GM12878 (cell line): ENCODE measurements around the gene WDR72. TPM values are rescaled to one million over a fixed set of nuclear protein-coding genes. Genes with fewer than 3 reads are reported as not detected.

ENCODE experiments used
- ATAC-seq: fragments of 200-7000 bp; cut with Tn5 transposase; 3 replicates; pipeline ENCODE4 v1.9.1; 2020; ENCODE audit warnings: mild to moderate bottlenecking, moderate library complexity
- BruUV-seq: library from RNA; stranded (reverse); fragments of 400-500 nt; replicated peaks from 2 replicates; lab custom pipeline; 2021; lab: Mats Ljungman, UMichigan
- CTCF ChIA-PET: fragments of 300-600 bp; sonication (Branson Sonifier 250); formaldehyde crosslinking; extraction: SDS; loops from one replicate; lab custom pipeline; 2021; ENCODE audit warnings: inconsistent platforms; lab: Yijun Ruan, JAX
- POLR2A ChIA-PET: fragments of 350-600 bp; formaldehyde crosslinking; extraction: SDS; loops from one replicate; lab custom pipeline; 2021; ENCODE audit warnings: inconsistent platforms; lab: Charles Lee
- RAD21 ChIA-PET: fragments of 300-600 bp; sonication (Branson Sonifier 250); formaldehyde crosslinking; loops from one replicate; lab custom pipeline; 2023; ENCODE audit warnings: antibody characterized with exemption; ENCODE audit not compliant: unreplicated experiment; lab: Charles Lee
- SMC1A ChIA-PET: fragments of 300-600 bp; sonication (Branson Sonifier 250); formaldehyde crosslinking; loops from one replicate; lab custom pipeline; 2023; ENCODE audit not compliant: unreplicated experiment, uncharacterized antibody; lab: Charles Lee
- DNase-seq: peaks from one replicate; pipeline ENCODE4 v3.0.0-alpha.2; 2011; ENCODE audit warnings: low read depth, low spot score
- FAIRE-seq: peaks from 3 replicates; lab custom pipeline; 2011; peaks lifted over from hg19 to GRCh38; lab: Jason Lieb, UNC
- H2AFZ ChIP-seq: 2 replicates; pipeline ENCODE4 v1.6.0; 2011; ENCODE audit warnings: low read depth, low read length, control low read depth; ENCODE audit not compliant: control insufficient read depth
- H3K27ac ChIP-seq: 2 replicates; pipeline ENCODE4 v1.5.1; 2011; ENCODE audit warnings: control low read depth; ENCODE audit not compliant: control insufficient read depth, insufficient read depth
- H3K27me3 ChIP-seq, 2 experiments: replicated peaks in 1 of 2; 2 replicates each; pipeline versions ENCODE4 v1.6.0 to v1.6.1; 2011; ENCODE audit warnings: low read length in 1 of 2; ENCODE audit not compliant: control insufficient read depth in 2 of 2, insufficient read depth in 2 of 2
- H3K36me3 ChIP-seq, 2 experiments: 2 replicates each; pipeline ENCODE4 v1.5.1; 2011; ENCODE audit warnings: low read length in 1 of 2; ENCODE audit not compliant: control insufficient read depth in 2 of 2, insufficient read depth in 2 of 2
- H3K4me1 ChIP-seq: 2 replicates; pipeline ENCODE4 v1.6.1; 2011; ENCODE audit warnings: mild to moderate bottlenecking, low read length, moderate library complexity, mixed read lengths; ENCODE audit not compliant: control insufficient read depth, insufficient read depth
- H3K4me2 ChIP-seq: 2 replicates; pipeline ENCODE4 v1.6.0; 2011; ENCODE audit warnings: control low read depth; ENCODE audit not compliant: control insufficient read depth, insufficient read depth
- H3K4me3 ChIP-seq: fragments of 200-600 bp; sonication (generic); 2 replicates; pipeline ENCODE4 v1.5.1; 2016
- H3K79me2 ChIP-seq: 2 replicates; pipeline ENCODE4 v1.6.0; 2011; ENCODE audit warnings: low read length; ENCODE audit not compliant: control insufficient read depth, insufficient read depth
- H3K9ac ChIP-seq: 2 replicates; pipeline ENCODE4 v1.8.0; 2011; ENCODE audit warnings: low read length, control low read depth, mixed read lengths; ENCODE audit not compliant: control insufficient read depth, insufficient read depth
- H3K9me3 ChIP-seq: replicated peaks from 3 replicates; pipeline ENCODE4 v1.5.1; 2011; ENCODE audit warnings: mild to moderate bottlenecking, low read length; ENCODE audit not compliant: control insufficient read depth, insufficient read depth
- H4K20me1 ChIP-seq: 2 replicates; pipeline ENCODE4 v1.6.0; 2011; ENCODE audit not compliant: control insufficient read depth, insufficient read depth
- CBFB ChIP-seq: IDR thresholded peaks from 2 replicates; pipeline ENCODE4 v1.6.1; 2016; ENCODE audit warnings: antibody characterized with exemption, low read depth
- JUND ChIP-seq: IDR thresholded peaks from 2 replicates; pipeline ENCODE4 v1.6.1; 2012; ENCODE audit warnings: low read depth, mild to moderate bottlenecking, low read length, improper control_type of control experiment, moderate library complexity
- MTA3 ChIP-seq: IDR thresholded peaks from 2 replicates; pipeline ENCODE4 v1.6.1; 2012; ENCODE audit warnings: low read length, inconsistent platforms, borderline replicate concordance
- MXI1 ChIP-seq: fragments of 150-350 bp; IDR thresholded peaks from 2 replicates; pipeline ENCODE4 v1.6.1; 2011; ENCODE audit warnings: low read depth, mild to moderate bottlenecking, inconsistent platforms, low read length, improper control_type of control experiment
- PAX5 ChIP-seq: IDR thresholded peaks from 2 replicates; pipeline ENCODE4 v1.6.1; 2011; ENCODE audit warnings: low read depth, low read length, borderline replicate concordance
- SUPT20H ChIP-seq: IDR thresholded peaks from 2 replicates; pipeline ENCODE4 v1.6.1; 2011; ENCODE audit warnings: low read depth, mild to moderate bottlenecking, low read length, moderate library complexity, borderline replicate concordance; ENCODE audit not compliant: control insufficient read depth
- whole genome bisulfite sequencing: methylation state at CpG from one replicate; pipeline ENCODE4 v1.1.6; 2016; ENCODE audit warnings: low lambda C conversion rate; ENCODE audit not compliant: insufficient replicate concordance, insufficient coverage; ENCODE audit errors: missing lambda C conversion rate; 5-methylcytosine and 5-hydroxymethylcytosine counted together
- in situ Hi-C: fragments of 300-500 bp; cut with MboI; formaldehyde crosslinking; loops from 9 replicates; pipeline ENCODE4 v1.14.3; 2018; ENCODE audit warnings: mixed read lengths
- intact Hi-C: fragments of 100-400 bp; cut with micrococcal nuclease; formaldehyde crosslinking; loops from one replicate; pipeline ENCODE4 v1.14.2; 2022; ENCODE audit not compliant: unreplicated experiment
- polyA plus RNA-seq, 11 experiments: library from polyadenylated mRNA; depleted of rRNA in 4 of 11; unstranded in 6 of 11; stranded (reverse) in 5 of 11; fragments of >200 nt; fragmentation: Nextera tagmentation in 4 of 11; fragmentation: Illumina TruSeq in 1 of 11; extraction: Ambion mirVana in 4 of 11; extraction: Trizol in 1 of 11; gene quantifications; 1 replicate in 1 of 11; 2 replicates in 10 of 11; pipeline versions ENCODE4 v1.2.1 to v1.2.3, GENCODE V29; 2011 to 2016; ENCODE audit warnings: inconsistent platforms in 2 of 11, missing spikeins in 2 of 11, low read depth in 1 of 11
- total RNA-seq, 4 experiments: library from RNA; depleted of rRNA in 3 of 4; stranded (reverse); fragments of >200 nt in 3 of 4; fragmentation: Illumina TruSeq in 1 of 4; extraction: Trizol in 1 of 4; gene quantifications; 2 replicates each; pipeline versions ENCODE4 v1.2.1 to v1.2.3, GENCODE V29; 2013 to 2021
- TF ChIP-seq, protein P1 (sequence below): fragments of 450-650 bp; formaldehyde crosslinking; IDR thresholded peaks from 2 replicates; pipeline ENCODE4 v1.4.0; 2020; ENCODE audit warnings: mild to moderate bottlenecking, moderate library complexity
- TF ChIP-seq, protein P2 (sequence below): fragments of 150-350 bp; IDR thresholded peaks from 2 replicates; pipeline ENCODE4 v1.6.1; 2014; ENCODE audit warnings: mild to moderate bottlenecking, low read depth, low read length
- TF ChIP-seq, protein P3 (sequence below): IDR thresholded peaks from 2 replicates; pipeline ENCODE4 v1.6.1; 2011; ENCODE audit warnings: low read depth, low read length, improper control_type of control experiment, borderline replicate concordance

WDR72 gene
- total and polyA plus RNA-seq, 10 of the 15 experiments (the other 5 are each of a cell fraction or from before 2014, with no cell fraction given), result 0.03 TPM; not detected in 9

DNA sequence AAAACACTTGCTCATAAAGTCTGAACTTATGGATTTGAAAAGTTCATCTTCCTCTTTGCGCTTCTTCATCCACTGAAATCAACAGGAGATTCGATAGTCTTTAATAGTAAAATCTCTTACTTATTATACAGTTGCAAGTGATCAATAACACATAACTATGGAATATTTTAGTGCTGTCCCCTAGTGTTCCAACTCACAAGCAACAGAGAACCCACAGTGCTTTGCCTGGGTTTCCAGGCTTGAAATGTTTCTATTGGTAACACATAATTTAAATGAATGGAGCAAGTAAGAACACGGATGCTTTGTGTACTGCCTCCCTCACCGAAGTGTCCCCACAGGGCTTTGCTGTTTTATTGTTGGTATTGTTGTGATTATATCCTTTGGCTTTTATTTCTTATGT, 93.5 kb downstream of the WDR72 start:
- H3K9ac ChIP-seq, result no peak overlapping the region
- no peaks in the 10 kb centered on the region for H3K79me2 ChIP-seq
- DNase-seq (no peak), FAIRE-seq (no peak), ATAC-seq (no peak)
- intact Hi-C loops, result no loop called here
- H2AFZ ChIP-seq, result no peak overlapping the region
- POLR2A ChIA-PET, result no interaction called here
- H3K4me1 ChIP-seq, result no peaks in the 10 kb centered on the region
- 21% methylated on average over 4 of the region's 4 CpGs for WGBS
- no peak overlapping the region for H3K4me2 ChIP-seq
- no peak overlapping the region for H3K4me3 ChIP-seq
- in situ Hi-C loops, result no loop called here
- H3K9me3 ChIP-seq, result no peaks in the 10 kb centered on the region
- CTCF ChIA-PET, result no interaction called here
- H3K27me3 ChIP-seq, result no peaks in the 10 kb centered on the region
- TF ChIP-seq, protein P1, sequence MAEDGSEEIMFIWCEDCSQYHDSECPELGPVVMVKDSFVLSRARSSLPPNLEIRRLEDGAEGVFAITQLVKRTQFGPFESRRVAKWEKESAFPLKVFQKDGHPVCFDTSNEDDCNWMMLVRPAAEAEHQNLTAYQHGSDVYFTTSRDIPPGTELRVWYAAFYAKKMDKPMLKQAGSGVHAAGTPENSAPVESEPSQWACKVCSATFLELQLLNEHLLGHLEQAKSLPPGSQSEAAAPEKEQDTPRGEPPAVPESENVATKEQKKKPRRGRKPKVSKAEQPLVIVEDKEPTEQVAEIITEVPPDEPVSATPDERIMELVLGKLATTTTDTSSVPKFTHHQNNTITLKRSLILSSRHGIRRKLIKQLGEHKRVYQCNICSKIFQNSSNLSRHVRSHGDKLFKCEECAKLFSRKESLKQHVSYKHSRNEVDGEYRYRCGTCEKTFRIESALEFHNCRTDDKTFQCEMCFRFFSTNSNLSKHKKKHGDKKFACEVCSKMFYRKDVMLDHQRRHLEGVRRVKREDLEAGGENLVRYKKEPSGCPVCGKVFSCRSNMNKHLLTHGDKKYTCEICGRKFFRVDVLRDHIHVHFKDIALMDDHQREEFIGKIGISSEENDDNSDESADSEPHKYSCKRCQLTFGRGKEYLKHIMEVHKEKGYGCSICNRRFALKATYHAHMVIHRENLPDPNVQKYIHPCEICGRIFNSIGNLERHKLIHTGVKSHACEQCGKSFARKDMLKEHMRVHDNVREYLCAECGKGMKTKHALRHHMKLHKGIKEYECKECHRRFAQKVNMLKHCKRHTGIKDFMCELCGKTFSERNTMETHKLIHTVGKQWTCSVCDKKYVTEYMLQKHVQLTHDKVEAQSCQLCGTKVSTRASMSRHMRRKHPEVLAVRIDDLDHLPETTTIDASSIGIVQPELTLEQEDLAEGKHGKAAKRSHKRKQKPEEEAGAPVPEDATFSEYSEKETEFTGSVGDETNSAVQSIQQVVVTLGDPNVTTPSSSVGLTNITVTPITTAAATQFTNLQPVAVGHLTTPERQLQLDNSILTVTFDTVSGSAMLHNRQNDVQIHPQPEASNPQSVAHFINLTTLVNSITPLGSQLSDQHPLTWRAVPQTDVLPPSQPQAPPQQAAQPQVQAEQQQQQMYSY, result no peak
- no peak for TF ChIP-seq MTA3
- no peaks in the 10 kb centered on the region for H3K36me3 ChIP-seq
- no peak overlapping the region for H3K27ac ChIP-seq
- RAD21 ChIA-PET, result no interaction called here
- no peaks in the 10 kb centered on the region for H4K20me1 ChIP-seq
- BruUV-seq, result no TSS peak
- SMC1A ChIA-PET, result no interaction called here

DNA sequence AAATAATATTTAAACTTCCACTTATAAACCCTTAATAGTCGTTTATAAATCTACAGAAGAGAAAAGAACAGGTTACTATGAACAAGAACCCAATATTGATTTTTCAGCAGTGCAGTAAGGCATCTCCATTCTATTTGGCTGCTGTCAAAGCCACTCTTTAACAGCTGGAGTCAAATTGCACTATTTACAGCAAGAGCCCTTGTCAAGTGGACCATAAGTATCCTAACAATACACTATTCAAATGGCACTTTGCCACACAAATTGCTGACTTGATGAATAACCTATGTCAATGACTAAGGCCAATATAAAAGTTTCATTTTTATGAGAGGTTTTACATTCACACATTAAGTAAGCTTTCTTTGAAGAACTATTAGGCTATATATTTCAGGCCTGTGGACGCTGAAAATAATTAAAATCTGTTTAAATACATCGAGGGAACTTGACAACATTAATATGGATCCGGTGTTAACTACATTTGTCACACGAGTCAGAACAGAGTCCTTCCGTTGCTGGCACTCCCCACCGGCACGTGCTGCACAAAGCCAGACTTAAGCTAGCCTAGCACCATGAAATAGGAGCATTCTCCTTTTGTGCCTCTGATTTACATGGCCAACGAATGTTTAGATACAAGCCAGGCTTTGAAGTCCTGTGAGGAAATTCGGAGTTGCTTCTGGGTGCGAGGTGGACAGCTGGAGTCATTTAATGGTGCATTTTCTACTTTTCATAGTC, 100.5 kb downstream of the WDR72 start:
- Histone ChIP-seq H3K4me2 (no peak overlapping the region), H3K4me1 (no peaks in the 10 kb centered on the region), H3K4me3 (no peak overlapping the region), H3K36me3 (no peaks in the 10 kb centered on the region), H2AFZ (no peak overlapping the region), H3K27ac (no peak overlapping the region), H3K9me3 (no peaks in the 10 kb centered on the region), H3K9ac (no peak overlapping the region), H3K27me3 (no peaks in the 10 kb centered on the region), H3K79me2 (no peaks in the 10 kb centered on the region), H4K20me1 (no peaks in the 10 kb centered on the region)
- ATAC-seq (no peak), DNase-seq (no peak), FAIRE-seq (no peak)
- BruUV-seq, result no TSS peak
- in situ Hi-C loops (no loop called here), intact Hi-C loops (no loop called here)
- ChIA-PET POLR2A (no interaction called here), SMC1A (no interaction called here), RAD21 (no interaction called here), CTCF (no interaction called here)
- 34% methylated on average over 11 of the region's 11 CpGs for WGBS
- TF ChIP-seq MXI1 (no peak), PAX5 (no peak), SUPT20H (no peak), JUND (no peak), CBFB (no peak)
- TF ChIP-seq, protein P2, sequence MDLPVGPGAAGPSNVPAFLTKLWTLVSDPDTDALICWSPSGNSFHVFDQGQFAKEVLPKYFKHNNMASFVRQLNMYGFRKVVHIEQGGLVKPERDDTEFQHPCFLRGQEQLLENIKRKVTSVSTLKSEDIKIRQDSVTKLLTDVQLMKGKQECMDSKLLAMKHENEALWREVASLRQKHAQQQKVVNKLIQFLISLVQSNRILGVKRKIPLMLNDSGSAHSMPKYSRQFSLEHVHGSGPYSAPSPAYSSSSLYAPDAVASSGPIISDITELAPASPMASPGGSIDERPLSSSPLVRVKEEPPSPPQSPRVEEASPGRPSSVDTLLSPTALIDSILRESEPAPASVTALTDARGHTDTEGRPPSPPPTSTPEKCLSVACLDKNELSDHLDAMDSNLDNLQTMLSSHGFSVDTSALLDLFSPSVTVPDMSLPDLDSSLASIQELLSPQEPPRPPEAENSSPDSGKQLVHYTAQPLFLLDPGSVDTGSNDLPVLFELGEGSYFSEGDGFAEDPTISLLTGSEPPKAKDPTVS, result no peak
- TF ChIP-seq, protein P3, sequence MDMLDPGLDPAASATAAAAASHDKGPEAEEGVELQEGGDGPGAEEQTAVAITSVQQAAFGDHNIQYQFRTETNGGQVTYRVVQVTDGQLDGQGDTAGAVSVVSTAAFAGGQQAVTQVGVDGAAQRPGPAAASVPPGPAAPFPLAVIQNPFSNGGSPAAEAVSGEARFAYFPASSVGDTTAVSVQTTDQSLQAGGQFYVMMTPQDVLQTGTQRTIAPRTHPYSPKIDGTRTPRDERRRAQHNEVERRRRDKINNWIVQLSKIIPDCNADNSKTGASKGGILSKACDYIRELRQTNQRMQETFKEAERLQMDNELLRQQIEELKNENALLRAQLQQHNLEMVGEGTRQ, result no peak
